ENCODE measurements around the gene SMYD3. TPM values are rescaled to one million over a fixed set of nuclear protein-coding genes. Genes with fewer than 3 reads are reported as not detected.

Gene SMYD3
- total and polyA plus RNA-seq, 5 donors = 6.8 to 11.6 (median 9.9) TPM

Other genes with a start within 250 kb of the SMYD3 start
- gene TFB2M, start 59.0 kb upstream of the SMYD3 start, total RNA-seq = 10 to 100 TPM in 3 of 4 donors, 1 to 10 TPM in 1; 9.9 to 13.6 (median 10.5) TPM
- 11.5 TPM for gene TFB2M, start 59.0 kb upstream of the SMYD3 start, polyA plus RNA-seq
- 10 to 100 TPM; 18.6 to 32.6 (median 21.4) TPM for gene CNST, start 59.2 kb upstream of the SMYD3 start, total RNA-seq
- gene CNST, start 59.2 kb upstream of the SMYD3 start, polyA plus RNA-seq = 7.3 TPM
- 10 to 100 TPM; 22.2 to 29.8 (median 28.4) TPM for gene SCCPDH, start 217.1 kb upstream of the SMYD3 start, total RNA-seq
- 24.3 TPM for gene SCCPDH, start 217.1 kb upstream of the SMYD3 start, polyA plus RNA-seq